CD4-positive, alpha-beta T cell treated with Interleukin-10 for 1 hour (primary cell): Measurements from ENCODE around the gene NPEPPS.
"Not testable (repeated sequence)": the region's sequence is repeated elsewhere in the genome, so short reads cannot be mapped to it uniquely, and the experiment has no call there.

Experiments
- DNase-seq: peaks from one replicate; pipeline ENCODE4 v3.0.0-alpha.2; 2020

NPEPPS gene

GRCh38 chr17:47530557-47531232 lies at the start of gene NPEPPS:
Gene NPEPPS, plus strand, starts transcription at chr17:47531108. Its CDS starts 193 bp downstream, at chr17:47531301.
- DNase-seq = peak; percentile 94

- DNase-seq = not testable (repeated sequence)
Observed at GRCh38 chr17:47491841-47492212, 39.1 kb upstream of the NPEPPS start.

- not testable (repeated sequence) for DNase-seq
Observed at GRCh38 chr17:47499074-47499473, 31.8 kb upstream of the NPEPPS start.

- not testable (repeated sequence) for DNase-seq
Observed at GRCh38 chr17:47499494-47499893, 31.4 kb upstream of the NPEPPS start.

- not testable (repeated sequence) for DNase-seq
Observed at GRCh38 chr17:47500620-47501019, 30.3 kb upstream of the NPEPPS start.

- DNase-seq = not testable (repeated sequence)
Observed at GRCh38 chr17:47502122-47502731, 28.7 kb upstream of the NPEPPS start.

- not testable (repeated sequence) for DNase-seq
Observed at GRCh38 chr17:47502776-47503455, 28.0 kb upstream of the NPEPPS start.

GRCh38 chr17:47511701-47512146 lies 19.2 kb upstream of the NPEPPS start:
- not testable (repeated sequence) for DNase-seq

- not testable (repeated sequence) for DNase-seq
Observed at GRCh38 chr17:47513301-47513700, 17.6 kb upstream of the NPEPPS start.

GRCh38 chr17:47518880-47519279 lies 12.0 kb upstream of the NPEPPS start:
- not testable (repeated sequence) for DNase-seq

GRCh38 chr17:47519365-47519764 lies 11.5 kb upstream of the NPEPPS start:
- DNase-seq = not testable (repeated sequence)

- not testable (repeated sequence) for DNase-seq
Observed at GRCh38 chr17:47520279-47520678, 10.6 kb upstream of the NPEPPS start.

- DNase-seq = not testable (repeated sequence)
Observed at GRCh38 chr17:47521434-47521833, 9.5 kb upstream of the NPEPPS start.

- not testable (repeated sequence) for DNase-seq
Observed at GRCh38 chr17:47522341-47522740, 8.6 kb upstream of the NPEPPS start.

GRCh38 chr17:47531233-47531820 lies 419 bp downstream of the NPEPPS start:
- peak; percentile 26 for DNase-seq

GRCh38 chr17:47539085-47539484 lies 8.2 kb downstream of the NPEPPS start:
- not testable (repeated sequence) for DNase-seq

- not testable (repeated sequence) for DNase-seq
Observed at GRCh38 chr17:47541676-47542075, 10.8 kb downstream of the NPEPPS start.

- DNase-seq = not testable (repeated sequence)
Observed at GRCh38 chr17:47544327-47544726, 13.4 kb downstream of the NPEPPS start.

GRCh38 chr17:47554733-47555132 lies 23.8 kb downstream of the NPEPPS start:
- not testable (repeated sequence) for DNase-seq

GRCh38 chr17:47556108-47556507 lies 25.2 kb downstream of the NPEPPS start:
- not testable (repeated sequence) for DNase-seq

- DNase-seq = not testable (repeated sequence)
Observed at GRCh38 chr17:47560517-47561043, 29.7 kb downstream of the NPEPPS start.

GRCh38 chr17:47561698-47562405 lies 30.9 kb downstream of the NPEPPS start:
- not testable (repeated sequence) for DNase-seq
